NK-92 treated with Interleukin-12 subunit alpha and Interleukin-12 subunit beta, amount 100 ng/mL, for 24 hours (cell line): ENCODE results near the gene LMF1.

Experiments used
- DNase-seq: peaks from one replicate; lab custom pipeline; 2025; lab: John Stamatoyannopoulos, UW

LMF1 gene

GRCh38 chr16:970766-971581, at the start of gene LMF1:
LMF1 (minus strand) TSS chr16:970984; CDS start chr16:970980, 4 bp downstream.
- DNase-seq = peak; percentile 55

GRCh38 chr16:1020091-1020399, 49.3 kb upstream of the LMF1 start:
- DNase-seq = no peak

- no peak for DNase-seq
These were observed 48.7 kb upstream of the LMF1 start for GRCh38 chr16:1019231-1020090.

- DNase-seq = no peak
These were observed 47.8 kb upstream of the LMF1 start for GRCh38 chr16:1018447-1019198.

GRCh38 chr16:1014771-1015495, 44.1 kb upstream of the LMF1 start:
- no peak for DNase-seq

- DNase-seq = no peak
These were observed 43.4 kb upstream of the LMF1 start for GRCh38 chr16:1014221-1014620.

GRCh38 chr16:1013593-1013900, 42.8 kb upstream of the LMF1 start:
- DNase-seq = no peak

- DNase-seq = no peak
These were observed 42.2 kb upstream of the LMF1 start for GRCh38 chr16:1012722-1013592.

GRCh38 chr16:1012135-1012534, 41.4 kb upstream of the LMF1 start:
- no peak for DNase-seq

- DNase-seq = no peak
These were observed 40.7 kb upstream of the LMF1 start for GRCh38 chr16:1011316-1012082.

- DNase-seq = no peak
These were observed 40.0 kb upstream of the LMF1 start for GRCh38 chr16:1010815-1011214.

- DNase-seq = no peak
These were observed 39.5 kb upstream of the LMF1 start for GRCh38 chr16:1010251-1010650.

GRCh38 chr16:1009358-1010150, 38.8 kb upstream of the LMF1 start:
- no peak for DNase-seq

- DNase-seq = no peak
These were observed 37.3 kb upstream of the LMF1 start for GRCh38 chr16:1008085-1008484.

- no peak for DNase-seq
These were observed 36.6 kb upstream of the LMF1 start for GRCh38 chr16:1007284-1007850.

- no peak for DNase-seq
These were observed 36.0 kb upstream of the LMF1 start for GRCh38 chr16:1006781-1007180.

- DNase-seq = no peak
These were observed 34.5 kb upstream of the LMF1 start for GRCh38 chr16:1005286-1005685.

- DNase-seq = no peak
These were observed 32.9 kb upstream of the LMF1 start for GRCh38 chr16:1003391-1004347.
